ENCODE data around the gene OR10A4.
"Not testable (repeated sequence)": the region's sequence is repeated elsewhere in the genome, so short reads cannot be mapped to it uniquely, and the experiment has no call there.

OR10A4 gene, protein sequence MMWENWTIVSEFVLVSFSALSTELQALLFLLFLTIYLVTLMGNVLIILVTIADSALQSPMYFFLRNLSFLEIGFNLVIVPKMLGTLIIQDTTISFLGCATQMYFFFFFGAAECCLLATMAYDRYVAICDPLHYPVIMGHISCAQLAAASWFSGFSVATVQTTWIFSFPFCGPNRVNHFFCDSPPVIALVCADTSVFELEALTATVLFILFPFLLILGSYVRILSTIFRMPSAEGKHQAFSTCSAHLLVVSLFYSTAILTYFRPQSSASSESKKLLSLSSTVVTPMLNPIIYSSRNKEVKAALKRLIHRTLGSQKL

DNA sequence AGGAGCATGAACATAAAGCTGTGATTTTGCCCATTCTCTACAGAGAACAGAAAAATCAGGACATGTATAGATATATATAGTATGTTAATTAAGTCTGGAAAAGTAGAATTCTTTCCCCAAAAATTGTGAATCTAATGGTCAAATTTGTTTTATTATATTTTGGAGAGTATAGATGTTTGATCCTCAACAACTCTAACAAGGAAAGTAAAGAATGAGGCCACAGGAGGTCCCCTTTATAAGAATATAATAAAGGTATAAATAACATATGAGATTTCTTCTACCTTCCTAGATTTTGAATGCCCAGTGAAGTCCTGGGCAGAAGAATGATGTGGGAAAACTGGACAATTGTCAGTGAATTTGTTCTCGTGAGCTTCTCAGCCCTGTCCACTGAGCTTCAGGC, at the start of gene OR10A4:
Gene OR10A4 (plus strand): TSS at position 301 of the 400 bp plus-strand sequence. CDS start 23 bp downstream, at position 324.
- DNase-seq (ENCODE audit: low read depth in 2 of 2), result no peak

DNA sequence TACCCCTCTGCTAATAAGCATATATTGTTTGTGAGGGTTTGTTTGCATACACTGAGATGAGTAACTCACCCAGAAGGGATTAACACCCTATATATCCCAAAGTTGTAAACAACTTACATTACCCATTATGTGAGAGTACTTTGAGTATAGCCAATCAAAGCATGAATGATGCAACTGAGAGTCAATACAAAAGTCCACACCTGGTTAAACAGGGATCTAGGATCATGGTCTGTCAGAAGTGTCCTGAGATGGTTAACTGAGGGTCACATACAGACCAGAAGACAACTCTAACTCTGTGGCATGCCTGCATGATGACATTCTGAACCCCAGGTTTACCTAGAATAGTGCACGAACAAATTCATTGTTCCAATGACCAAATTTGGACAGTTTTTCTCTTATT, 48.3 kb upstream of the OR10A4 start:
- DNase-seq (ENCODE audit: low read depth in 2 of 2), result no peak

DNA sequence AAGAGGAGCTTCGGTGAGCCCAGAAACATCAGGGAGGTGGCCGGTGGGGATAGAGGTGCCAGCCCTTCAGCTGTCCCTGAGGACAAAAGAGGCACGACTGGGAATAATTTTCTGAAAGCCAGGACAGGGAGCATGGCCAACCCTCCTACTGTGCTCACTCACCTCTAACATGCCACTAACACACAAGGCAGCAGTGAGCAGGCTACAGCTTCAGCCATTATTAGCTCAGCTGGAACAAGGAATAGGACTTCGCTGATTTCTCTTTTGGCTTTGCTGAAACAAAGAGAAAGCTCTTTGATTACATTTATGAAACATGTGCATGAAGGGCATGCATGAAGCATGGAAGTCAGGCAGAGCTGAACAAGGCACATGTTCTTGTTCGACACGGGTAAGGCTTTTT, 43.1 kb upstream of the OR10A4 start:
- DNase-seq (ENCODE audit: low read depth in 2 of 2), result no peak

DNA sequence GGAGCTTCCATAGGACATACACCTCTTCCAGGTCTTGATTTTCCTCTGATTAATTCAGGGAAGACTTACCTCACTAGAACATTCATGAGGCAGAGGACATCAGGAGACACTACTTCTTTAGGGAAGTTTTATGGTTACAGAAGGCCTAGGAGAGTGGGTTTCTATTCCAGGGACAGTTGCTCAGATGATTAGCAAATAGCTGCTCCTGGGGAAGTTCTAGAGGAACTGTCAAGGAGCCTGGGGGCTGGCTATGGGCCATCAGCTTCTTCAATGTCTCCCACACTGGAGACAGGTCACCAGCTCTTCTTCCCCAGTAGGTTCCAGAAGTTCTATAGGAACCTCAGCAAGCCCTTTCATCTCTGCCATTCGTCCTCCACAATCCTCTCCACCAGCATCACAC, 42.4 kb upstream of the OR10A4 start:
- DNase-seq (ENCODE audit: low read depth in 2 of 2), result no peak

DNA sequence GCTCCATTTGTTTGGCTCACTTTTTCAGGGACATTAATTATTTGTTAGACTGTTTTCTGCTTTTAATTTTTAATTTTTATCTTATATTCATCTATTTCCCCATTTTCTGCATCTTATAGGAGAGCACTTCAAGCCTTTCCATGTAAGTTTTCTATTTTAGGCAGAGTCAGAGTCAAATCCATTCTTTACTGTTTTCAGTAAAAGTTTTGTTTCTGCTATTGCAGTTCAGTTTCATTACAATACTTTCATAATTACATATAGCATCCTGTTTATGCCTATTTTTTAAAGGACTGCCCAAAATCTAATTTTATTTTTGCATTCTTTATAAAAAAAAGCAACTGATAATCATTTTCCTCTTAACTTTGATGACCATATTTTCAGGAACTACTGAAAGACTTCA, 34.7 kb upstream of the OR10A4 start:
- DNase-seq (ENCODE audit: low read depth in 2 of 2), result no peak

DNA sequence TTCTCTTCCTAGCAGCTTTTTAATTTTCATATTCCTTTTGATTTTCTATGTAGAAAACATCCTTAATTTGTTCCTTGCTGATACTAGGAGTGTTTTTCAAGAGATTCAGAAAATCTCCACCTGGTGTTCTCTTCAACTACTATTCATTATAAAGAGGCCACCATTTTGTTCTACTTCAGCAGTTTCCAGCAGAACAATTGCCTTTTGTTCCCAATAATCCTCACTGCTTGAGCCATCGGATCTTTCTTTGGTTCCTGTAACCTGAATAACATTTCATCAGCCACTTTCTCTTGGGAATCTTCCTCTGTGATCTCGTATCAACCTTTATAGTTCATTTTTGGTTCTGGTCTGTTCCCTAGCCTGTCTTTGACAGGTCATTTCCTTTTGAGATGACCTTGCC, 32.8 kb upstream of the OR10A4 start:
- DNase-seq (ENCODE audit: low read depth in 2 of 2), result no peak

DNA sequence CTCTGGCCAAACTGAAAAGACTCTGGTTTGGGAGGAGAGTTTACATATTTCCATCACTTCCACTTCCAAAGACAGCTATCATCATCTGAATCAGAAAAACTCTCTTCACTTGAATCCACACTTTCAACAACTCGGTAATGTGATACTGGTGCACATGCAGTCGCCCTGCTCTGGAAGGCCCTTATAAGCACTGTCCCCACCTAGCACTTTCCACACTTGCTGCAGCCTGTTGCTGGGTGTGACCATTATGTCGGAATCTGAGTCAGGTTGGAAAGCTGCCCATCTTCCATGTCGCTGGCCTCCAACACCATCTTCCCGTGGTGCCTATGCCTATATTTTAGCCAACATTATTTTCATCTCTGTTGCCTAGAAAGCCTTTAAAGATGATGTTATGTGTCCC, 32.1 kb upstream of the OR10A4 start:
- no peak for DNase-seq (ENCODE audit: low read depth in 2 of 2)

DNA sequence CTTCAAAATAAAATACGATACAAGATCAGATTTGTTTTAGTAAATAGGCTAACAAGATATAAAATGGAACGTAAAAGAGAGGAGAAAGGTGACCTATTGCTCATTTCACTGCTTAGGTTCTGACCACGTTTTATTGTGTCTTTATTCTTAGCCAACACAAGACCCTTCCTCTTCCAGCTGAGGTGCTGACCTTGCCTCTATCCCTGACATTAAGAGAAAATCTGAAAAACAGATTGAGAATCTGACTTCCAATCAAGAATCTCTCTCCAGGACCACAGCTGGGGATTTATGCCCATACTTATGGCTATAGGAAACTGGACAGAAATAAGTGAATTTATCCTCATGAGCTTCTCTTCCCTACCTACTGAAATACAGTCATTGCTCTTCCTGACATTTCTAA, 31.0 kb upstream of the OR10A4 start, which contains the start of gene OR10A5:
Gene OR10A5 (plus strand): TSS at position 301 of the 400 bp plus-strand sequence. CDS start 0 bp downstream, at position 301.
- no peak for DNase-seq (ENCODE audit: low read depth in 2 of 2)

DNA sequence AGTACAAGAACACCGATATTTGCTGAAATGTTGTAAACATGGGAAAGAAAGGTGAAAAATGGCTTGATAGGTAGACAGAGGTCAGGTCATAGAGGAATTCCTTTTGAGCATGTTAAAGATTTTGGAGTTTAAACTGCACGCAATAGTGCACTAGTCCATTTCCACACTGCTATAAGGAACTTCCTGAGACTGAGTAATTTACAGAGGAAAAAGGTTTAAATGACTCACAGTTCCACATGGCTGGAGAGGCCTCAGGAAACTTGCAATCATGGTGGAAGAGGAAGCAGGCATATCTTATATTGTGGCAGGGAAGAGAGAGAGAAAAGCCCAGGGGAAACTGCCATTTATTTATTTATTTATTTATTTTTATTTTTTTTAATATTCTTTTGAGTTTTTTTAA, 25.9 kb upstream of the OR10A4 start:
- DNase-seq (ENCODE audit: low read depth in 2 of 2), result no peak

DNA sequence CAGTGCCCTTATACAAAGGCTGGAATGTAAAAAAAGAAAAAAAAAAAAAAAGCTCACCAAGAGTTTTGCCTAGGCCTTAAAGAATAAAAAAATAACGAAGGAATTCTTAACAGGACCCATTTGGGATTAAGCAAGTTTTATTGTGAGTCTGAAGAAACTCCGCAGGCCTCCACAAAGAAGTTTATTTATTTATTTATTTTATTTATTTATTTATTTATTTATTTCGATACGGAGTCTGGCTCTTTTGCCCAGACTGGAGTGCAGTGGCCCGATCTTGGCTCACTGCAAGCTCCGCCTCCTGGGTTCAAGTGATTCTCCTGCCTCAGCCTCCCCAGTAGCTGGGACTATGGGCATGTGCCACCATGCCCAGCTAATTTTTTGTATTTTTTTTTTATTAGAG, 21.6 kb upstream of the OR10A4 start:
- not testable (repeated sequence) for DNase-seq (ENCODE audit: low read depth in 2 of 2)

DNA sequence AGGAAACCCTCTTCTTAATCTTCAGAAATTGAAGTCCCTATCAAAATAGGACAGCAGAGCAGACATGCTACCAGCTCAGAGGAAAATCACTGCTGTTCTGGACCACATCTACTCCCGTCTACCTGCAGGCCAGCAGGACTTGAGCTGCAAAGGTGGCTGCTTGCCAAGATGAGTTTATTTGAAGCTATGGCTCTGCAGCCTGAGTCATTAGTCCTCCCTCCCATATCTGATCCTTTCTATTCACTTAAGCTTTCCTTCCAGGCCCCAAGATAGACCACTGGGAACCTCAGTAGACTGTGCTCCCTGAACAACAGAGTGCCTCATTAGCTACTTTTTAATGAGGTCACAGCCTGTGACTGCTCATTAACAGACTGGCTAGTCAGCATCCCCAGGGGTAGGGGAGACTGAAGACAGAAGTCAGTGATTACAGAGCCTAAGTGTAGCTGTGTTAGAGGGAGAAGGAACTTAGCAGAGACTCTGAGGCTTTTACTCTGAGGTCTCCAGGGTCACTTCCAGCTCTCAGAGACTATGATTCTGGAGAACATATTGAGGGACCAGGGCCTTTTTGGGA, 20.4 kb upstream of the OR10A4 start:
- no peak for DNase-seq (ENCODE audit: low read depth in 2 of 2)

DNA sequence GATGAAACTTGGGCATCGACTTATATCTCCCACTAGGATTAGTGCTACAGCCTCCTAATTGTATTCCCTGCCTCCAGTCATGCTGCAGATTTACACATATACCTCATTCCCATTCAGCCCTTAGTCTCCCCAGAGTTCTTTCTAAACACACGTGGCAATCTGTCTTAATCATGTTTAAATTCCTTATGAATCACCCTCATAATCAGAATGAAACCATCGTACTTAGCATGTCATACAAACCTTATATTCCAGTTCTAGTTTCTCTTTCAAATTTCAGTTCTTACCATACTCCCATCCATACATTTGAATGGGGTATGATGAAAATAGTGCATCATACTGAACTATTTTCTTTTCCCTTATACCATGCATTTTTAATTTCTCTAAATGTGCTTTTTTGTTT, 19.6 kb upstream of the OR10A4 start:
- no peak for DNase-seq (ENCODE audit: low read depth in 2 of 2)

DNA sequence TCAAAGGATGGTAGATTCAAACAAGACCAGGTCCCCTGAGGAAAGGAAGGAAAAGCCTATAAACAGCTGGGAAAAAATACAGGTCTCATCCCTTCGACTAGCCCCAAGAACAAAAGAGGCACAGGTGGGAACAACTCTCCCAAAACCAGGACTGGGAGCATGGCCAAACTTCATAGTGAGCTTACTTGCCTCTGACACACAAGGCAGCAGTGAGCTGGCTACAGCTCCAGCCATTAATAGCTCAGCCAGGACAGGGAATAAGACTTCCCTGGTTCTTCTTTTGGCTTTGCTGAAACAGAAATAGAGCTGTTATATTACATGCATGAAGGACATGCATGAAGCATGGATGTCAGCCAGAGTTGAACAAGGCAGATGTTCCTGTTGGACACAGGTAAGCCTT, 13.5 kb upstream of the OR10A4 start, which contains the start of gene OR10A2:
Gene OR10A2 (plus strand): TSS at position 97 of the 400 bp plus-strand sequence. CDS start 6,698 bp downstream, outside the sequence.
- no peak for DNase-seq (ENCODE audit: low read depth in 2 of 2)

DNA sequence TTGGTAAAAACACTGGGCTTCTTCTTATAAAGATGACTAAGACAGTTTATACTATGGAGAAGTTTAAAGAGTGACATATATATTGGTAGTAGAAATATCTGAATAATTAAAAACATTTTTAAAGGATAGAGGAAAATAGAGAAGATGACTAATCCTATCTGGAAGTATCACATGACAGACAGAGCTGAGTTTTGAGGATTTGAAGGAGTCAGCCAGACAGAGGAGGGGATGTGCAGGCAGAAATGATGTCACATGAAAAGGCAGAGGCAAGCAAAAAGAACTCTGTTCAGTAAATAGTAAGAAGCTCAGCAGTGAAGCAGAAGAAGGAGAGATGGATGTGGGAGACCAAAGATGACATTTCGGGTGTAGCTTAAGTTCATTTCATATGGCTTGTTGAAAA, 12.0 kb upstream of the OR10A4 start:
- DNase-seq (ENCODE audit: low read depth in 2 of 2), result no peak

DNA sequence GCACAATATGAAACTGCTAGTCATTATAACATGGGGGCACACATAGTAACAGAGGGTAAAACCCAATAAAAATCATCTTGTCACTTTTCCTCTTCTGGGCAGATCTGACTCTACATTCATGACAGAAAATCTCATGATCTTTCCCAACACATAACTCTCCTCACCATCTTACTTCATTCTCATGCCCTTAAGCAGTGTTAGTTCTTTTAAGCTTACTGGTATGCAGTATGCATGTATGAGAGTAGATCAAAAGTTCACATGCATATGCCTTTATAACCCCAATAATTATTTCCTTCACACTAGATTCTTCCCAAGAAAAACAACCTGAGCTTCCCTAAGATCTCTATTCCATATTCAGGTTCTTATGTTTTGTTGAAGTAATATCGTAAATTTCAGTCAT, 5.1 kb upstream of the OR10A4 start:
- DNase-seq (ENCODE audit: low read depth in 2 of 2), result no peak

DNA sequence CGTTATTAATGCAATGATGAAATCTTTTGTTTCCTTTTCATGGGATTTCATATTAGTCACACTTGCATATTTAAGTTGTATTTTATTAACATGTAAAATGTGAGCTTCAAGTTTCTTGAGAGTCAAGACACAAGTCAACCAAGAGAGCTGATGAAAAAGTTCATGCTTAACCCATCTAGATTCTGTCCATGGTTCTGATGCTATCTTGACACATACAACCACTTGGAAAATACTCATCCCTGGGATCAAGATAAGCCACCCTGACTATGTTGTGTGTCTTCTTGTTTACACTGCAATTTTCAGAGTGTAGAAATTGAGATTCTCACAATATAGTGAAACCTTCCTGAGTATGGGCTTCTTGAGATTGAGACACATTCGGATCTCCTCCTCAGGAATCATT, 664 bp upstream of the OR10A4 start:
- DNase-seq (ENCODE audit: low read depth in 2 of 2), result no peak

DNA sequence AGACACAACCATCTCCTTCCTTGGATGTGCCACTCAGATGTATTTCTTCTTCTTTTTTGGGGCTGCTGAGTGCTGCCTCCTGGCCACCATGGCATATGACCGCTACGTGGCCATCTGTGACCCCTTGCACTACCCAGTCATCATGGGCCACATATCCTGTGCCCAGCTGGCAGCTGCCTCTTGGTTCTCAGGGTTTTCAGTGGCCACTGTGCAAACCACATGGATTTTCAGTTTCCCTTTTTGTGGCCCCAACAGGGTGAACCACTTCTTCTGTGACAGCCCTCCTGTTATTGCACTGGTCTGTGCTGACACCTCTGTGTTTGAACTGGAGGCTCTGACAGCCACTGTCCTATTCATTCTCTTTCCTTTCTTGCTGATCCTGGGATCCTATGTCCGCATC, 489 bp downstream of the OR10A4 start:
- no peak for DNase-seq (ENCODE audit: low read depth in 2 of 2)

DNA sequence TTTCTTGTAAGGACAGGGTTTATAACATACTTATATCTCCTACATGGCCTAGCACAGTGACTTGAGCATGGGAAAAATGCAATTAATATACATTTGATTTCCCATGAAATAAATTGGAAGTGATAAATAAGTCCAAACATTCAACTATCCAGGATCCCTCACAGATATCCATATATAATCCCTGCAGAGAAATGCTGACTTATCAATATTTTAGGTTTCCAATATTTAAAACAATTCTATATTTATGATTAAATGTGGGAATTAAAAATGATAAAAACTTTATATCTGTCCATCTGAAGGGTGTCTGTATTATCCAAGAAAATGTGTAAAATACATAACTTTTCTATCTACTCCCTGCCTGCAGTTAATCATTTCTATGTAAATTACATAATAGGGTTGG, 6.3 kb downstream of the OR10A4 start:
- no peak for DNase-seq (ENCODE audit: low read depth in 2 of 2)

DNA sequence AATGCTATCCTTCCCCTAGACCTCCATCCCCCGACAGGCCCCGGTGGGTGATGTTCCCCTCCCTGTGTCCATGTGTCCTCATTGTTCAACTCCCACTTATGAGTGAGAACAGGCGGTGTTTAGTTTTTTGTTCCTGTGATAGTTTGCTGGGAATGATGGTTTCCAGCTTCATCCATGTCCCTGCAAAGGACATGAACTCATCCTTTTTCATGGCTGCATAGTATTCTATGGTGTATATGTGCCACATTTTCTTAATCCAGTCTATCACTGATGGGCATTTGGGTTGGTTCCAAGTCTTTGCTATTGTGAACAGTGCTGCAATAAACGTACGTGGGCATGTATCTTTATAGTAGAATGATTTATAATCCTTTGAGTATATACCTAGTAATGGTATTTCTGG, 11.3 kb downstream of the OR10A4 start:
- DNase-seq (ENCODE audit: low read depth in 2 of 2), result not testable (repeated sequence)

DNA sequence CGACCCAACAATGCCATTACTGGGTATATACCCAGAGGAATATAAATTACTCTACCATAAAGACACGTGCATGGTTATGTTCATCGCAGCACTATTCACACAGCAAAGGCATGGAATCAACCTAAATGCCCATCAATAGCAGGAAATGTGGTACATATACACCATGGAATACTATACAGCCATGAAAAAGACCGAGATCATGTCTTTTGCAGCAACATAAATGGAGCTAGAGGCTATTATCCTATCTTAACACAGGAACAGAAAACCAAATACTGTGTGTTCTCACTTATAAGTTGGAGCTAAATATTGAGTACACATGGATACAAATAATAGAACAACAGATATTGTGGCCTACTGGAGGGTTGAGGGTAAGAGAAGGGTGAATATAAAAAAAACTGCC, 12.4 kb downstream of the OR10A4 start:
- DNase-seq (ENCODE audit: low read depth in 2 of 2), result no peak

DNA sequence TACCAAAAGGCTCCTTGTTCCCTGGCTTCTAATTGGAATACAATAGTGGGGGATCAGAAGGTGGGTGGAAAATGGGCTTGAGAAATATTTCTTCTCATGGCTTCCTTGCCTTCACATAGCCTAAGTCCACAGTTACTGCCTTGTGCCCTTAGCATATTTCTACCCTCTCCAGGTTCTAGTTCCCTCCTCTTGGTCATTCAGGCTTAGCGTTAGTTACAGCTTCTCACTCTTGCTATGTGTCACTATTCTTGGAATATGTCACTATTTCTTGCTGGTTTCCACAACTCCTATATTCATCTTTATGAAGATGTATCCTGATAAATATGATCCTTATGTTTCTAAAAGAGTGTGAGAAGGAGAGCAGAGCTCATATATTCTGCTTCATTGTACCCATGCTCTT, 13.4 kb downstream of the OR10A4 start:
- DNase-seq (ENCODE audit: low read depth in 2 of 2), result no peak

DNA sequence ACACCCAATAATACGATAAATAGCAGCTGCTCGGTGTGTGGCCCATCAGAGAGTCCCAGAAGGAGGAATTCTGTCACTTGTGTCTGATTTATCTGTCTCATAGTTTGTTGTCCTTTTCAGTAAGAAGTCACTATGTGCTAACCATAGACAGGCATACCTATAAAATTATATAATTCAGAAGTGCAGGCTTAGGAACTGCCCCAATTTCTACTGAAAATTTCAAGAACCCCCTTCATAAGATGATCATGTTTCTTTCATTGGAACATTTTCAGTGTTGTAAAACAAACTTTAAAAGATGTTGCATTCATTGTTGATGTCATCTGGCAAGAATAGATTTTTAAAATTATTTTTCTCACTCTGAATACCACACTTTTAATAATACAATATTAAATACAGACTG, 16.0 kb downstream of the OR10A4 start, which contains the start of gene OR2D2:
Gene OR2D2 (minus strand): TSS at position 101 of the 400 bp plus-strand sequence. CDS start 0 bp downstream, at position 101.
- no peak for DNase-seq (ENCODE audit: low read depth in 2 of 2)

DNA sequence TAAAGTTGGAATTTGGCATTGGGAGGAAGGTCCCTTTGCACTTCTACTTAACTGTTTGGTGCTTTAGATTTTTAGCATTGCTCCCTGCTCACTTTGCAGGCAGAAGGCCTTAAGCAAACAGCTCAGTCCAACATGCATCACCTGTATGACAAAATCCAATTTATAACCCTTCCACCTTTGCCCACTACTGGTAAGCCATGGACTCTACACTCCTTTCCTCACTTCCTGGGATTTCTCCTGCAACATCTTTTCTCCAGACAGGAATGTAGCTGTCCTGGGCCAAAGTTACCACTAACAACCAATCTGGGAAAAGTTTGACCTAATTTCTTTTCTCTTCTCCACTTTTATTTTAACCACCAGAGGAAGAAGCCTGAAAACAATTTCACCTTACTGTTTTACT, 17.7 kb downstream of the OR10A4 start:
- no peak for DNase-seq (ENCODE audit: low read depth in 2 of 2)
